GM18519 (cell line): Measurements from ENCODE around the gene MRTFA.

ENCODE experiments used
- ATAC-seq: cut with Tn5 transposase; IDR thresholded peaks from one replicate; pipeline ENCODE4 v1.9.1; 2021; ENCODE audit warnings: mild to moderate bottlenecking, moderate library complexity; ENCODE audit not compliant: unreplicated experiment, low FRiP score

Gene MRTFA

GRCh38 chr22:40478338-40479125 lies 158.0 kb downstream of the MRTFA start:
- no peak for ATAC-seq

- ATAC-seq: no peak
Measured at GRCh38 chr22:40477683-40478337, 158.7 kb downstream of the MRTFA start.

- ATAC-seq: no peak
Measured at GRCh38 chr22:40476341-40476740, 160.2 kb downstream of the MRTFA start.

GRCh38 chr22:40473703-40474102 lies 162.8 kb downstream of the MRTFA start:
- ATAC-seq: no peak

GRCh38 chr22:40472579-40472978 lies 163.9 kb downstream of the MRTFA start:
- ATAC-seq: no peak

GRCh38 chr22:40472051-40472450 lies 164.5 kb downstream of the MRTFA start:
- ATAC-seq: no peak

GRCh38 chr22:40469181-40469580 lies 167.3 kb downstream of the MRTFA start:
- no peak for ATAC-seq

- ATAC-seq: no peak
Measured at GRCh38 chr22:40468616-40469015, 167.9 kb downstream of the MRTFA start.

GRCh38 chr22:40466976-40467375 lies 169.5 kb downstream of the MRTFA start:
- ATAC-seq: no peak

GRCh38 chr22:40463683-40464082 lies 172.8 kb downstream of the MRTFA start:
- ATAC-seq: no peak

GRCh38 chr22:40463017-40463631 lies 173.4 kb downstream of the MRTFA start:
- ATAC-seq: no peak

- no peak for ATAC-seq
Measured at GRCh38 chr22:40462195-40462984, 174.1 kb downstream of the MRTFA start.

GRCh38 chr22:40453671-40454070 lies 182.8 kb downstream of the MRTFA start:
- no peak for ATAC-seq

GRCh38 chr22:40452730-40453487 lies 183.6 kb downstream of the MRTFA start:
- ATAC-seq: no peak

- no peak for ATAC-seq
Measured at GRCh38 chr22:40451210-40451609, 185.3 kb downstream of the MRTFA start.

GRCh38 chr22:40450616-40451015 lies 185.9 kb downstream of the MRTFA start:
- ATAC-seq: no peak

- ATAC-seq: no peak
Measured at GRCh38 chr22:40449676-40450035, 186.9 kb downstream of the MRTFA start.

GRCh38 chr22:40446203-40446602 lies 190.3 kb downstream of the MRTFA start:
- ATAC-seq: no peak

GRCh38 chr22:40444178-40444831 lies 192.2 kb downstream of the MRTFA start:
- no peak for ATAC-seq

- no peak for ATAC-seq
Measured at GRCh38 chr22:40443732-40444131, 192.8 kb downstream of the MRTFA start.
